Neural cell (in vitro differentiated cells): ENCODE data around the gene LRRC74B.

Experiments
- CTCF ChIP-seq: fragments of 450-650 bp; IDR thresholded peaks from 2 replicates; pipeline ENCODE4 v1.5.1; 2014; ENCODE audit warnings: antibody characterized with exemption, mild to moderate bottlenecking, moderate library complexity; ENCODE audit not compliant: poor library complexity, severe bottlenecking
- EZH2 ChIP-seq: fragments of 200-600, 300-800 bp; shearing (Covaris generic), sonication (generic); IDR thresholded peaks from 2 replicates; pipeline ENCODE4 v1.6.1; 2014; ENCODE audit warnings: antibody characterized with exemption, low read length, borderline replicate concordance, mild to moderate bottlenecking; ENCODE audit not compliant: insufficient read depth, poor library complexity, severe bottlenecking
- POLR2AphosphoS5 ChIP-seq: IDR thresholded peaks from 2 replicates; pipeline ENCODE4 v1.6.1; 2012

GRCh38 chr22:20998411-20999336, 47.1 kb upstream of the LRRC74B start:
- TF ChIP-seq CTCF = no peak
- TF ChIP-seq EZH2 = no peak
- no peak for TF ChIP-seq POLR2AphosphoS5
